ENCODE measurements around the gene GNL3. TPM values are rescaled to one million over a fixed set of nuclear protein-coding genes. Genes with fewer than 3 reads are reported as not detected.

GNL3 gene
- total RNA-seq, 1 experiment from 2014 or later, result 205 TPM

DNA sequence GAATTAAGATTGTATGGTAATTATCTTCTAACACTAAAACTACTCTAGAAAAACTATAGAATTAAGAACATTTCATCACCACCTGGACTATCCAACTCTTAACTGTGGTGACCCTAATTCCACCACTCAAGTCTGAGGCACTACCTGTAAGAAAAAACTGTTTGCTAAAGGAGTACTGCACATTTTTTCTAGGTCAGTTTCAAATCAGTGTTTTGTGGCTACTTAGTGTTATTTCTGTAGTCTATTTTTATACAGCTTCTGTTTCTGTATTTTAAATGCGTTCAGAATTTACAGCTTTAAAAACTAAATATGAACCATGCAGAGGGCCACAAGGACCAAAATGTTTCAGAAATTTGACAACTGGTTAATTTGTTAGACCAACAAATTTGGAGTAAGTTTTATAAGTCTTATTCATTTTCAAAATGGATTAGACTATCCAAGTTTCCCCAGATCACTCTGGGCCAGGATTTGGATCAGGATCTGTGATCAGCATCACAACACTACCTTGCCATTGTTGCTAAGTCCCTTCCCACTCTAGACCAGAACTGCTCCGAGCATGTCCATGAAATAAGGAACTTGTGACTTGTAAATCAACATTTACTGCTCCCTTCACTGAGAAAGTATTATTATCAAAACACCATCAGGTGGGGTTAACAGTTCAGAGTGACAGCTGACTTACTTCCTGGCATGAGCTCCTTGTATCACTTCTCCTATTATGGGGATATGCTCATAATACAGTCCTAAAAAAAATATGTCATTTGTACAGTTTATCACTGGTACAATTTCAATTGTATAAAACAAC, 11.2 kb downstream of the GNL3 start:
- ChIA-PET CTCF (no interaction called here), POLR2A (interaction anchor here (1.8 kb wide), 1 partner anchor 10 kb away, joined by 4 read pairs; no protein-coding TSS in a partner anchor), RAD21 (ENCODE audit: low non-redundant PET in 1 of 2, low total read pairs in 2 of 2, uncharacterized antibody in 2 of 2, unreplicated experiment in 2 of 2) (no interaction called here)
- H4K20me1 ChIP-seq (ENCODE audit: insufficient read depth), result peaks cover 21% of the 10 kb centered on the region; the same call in 1 of the 2 replicates
- no peak overlapping the region for H2AFZ ChIP-seq (ENCODE audit: low read depth, low read length, poor library complexity, severe bottlenecking)
- no peaks in the 10 kb centered on the region for H3K9me2 ChIP-seq (ENCODE audit: insufficient read depth)
- peaks cover 25% of the 10 kb centered on the region for H3K79me2 ChIP-seq (ENCODE audit: insufficient read depth, low read length)
- peaks cover 45 to 51% of the 10 kb centered on the region in 2 experiments for H3K36me3 ChIP-seq (ENCODE audit: control insufficient read depth in 1 of 2, insufficient read depth in 2 of 2, low read length in 2 of 2)
- H3K4me2 ChIP-seq (ENCODE audit: low read length), result no peak overlapping the region
- no peak overlapping the region for H3K4me3 ChIP-seq (replicated peaks in 1 of 2; ENCODE audit: low read depth in 1 of 2, low read length in 2 of 2)
- DNase-seq (ENCODE audit: low read depth, low spot score), result no peak
- H3K9ac ChIP-seq (ENCODE audit: low read length), result no peak overlapping the region
- H3K27ac ChIP-seq (ENCODE audit: low read depth, low read length), result no peak overlapping the region
- ATAC-seq, result no peak
- no peaks in the 10 kb centered on the region for H3K4me1 ChIP-seq (ENCODE audit: control insufficient read depth in 1 of 2, insufficient read depth in 2 of 2, low read length in 2 of 2)
- intact Hi-C loops (cut with micrococcal nuclease), result no loop called here
- TF ChIP-seq CBX3 (IDR thresholded peaks at IDR 0.05; ENCODE audit: low read depth) (no peak), POLR2A (IDR thresholded peaks at IDR 0.05; ENCODE audit: borderline replicate concordance, extremely low read depth, insufficient read depth, insufficient read length) (no peak), SP1 (IDR thresholded peaks at IDR 0.05; ENCODE audit: low read depth) (no peak), POLR2AphosphoS5 (IDR thresholded peaks at IDR 0.05; ENCODE audit: low read depth, low read length) (no peak; the same call in 1 of the 2 replicates), ZNF274 (IDR thresholded peaks at IDR 0.05; ENCODE audit: low read depth, low read length) (no peak)
- no peaks in the 10 kb centered on the region for H3K9me3 ChIP-seq (ENCODE audit: control insufficient read depth in 1 of 2, insufficient read depth in 1 of 2, low read depth in 1 of 2, low read length in 2 of 2)
- H3K27me3 ChIP-seq (ENCODE audit: insufficient read depth, low read length), result no peaks in the 10 kb centered on the region
- BruUV-seq (replicated peaks), result no TSS peak

DNA sequence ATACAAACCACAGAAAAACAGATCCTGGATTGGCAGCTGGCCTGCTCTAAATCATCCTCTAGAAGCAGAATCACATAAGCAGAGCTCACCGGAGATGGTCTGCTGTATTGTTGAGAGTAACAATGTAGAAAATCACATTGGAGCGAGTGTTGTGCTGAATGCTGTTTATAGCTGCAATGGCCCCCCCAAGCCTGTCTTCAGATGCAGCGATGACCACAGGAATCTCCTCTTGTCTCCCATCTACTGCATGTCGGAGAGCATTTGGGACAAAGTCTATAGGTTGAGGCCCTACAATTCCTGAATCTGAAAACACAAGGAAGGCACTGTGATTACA, 11.8 kb downstream of the GNL3 start:
- Histone ChIP-seq H3K9me2 (ENCODE audit: insufficient read depth) (no peaks in the 10 kb centered on the region), H3K27ac (ENCODE audit: low read depth, low read length) (no peak overlapping the region), H4K20me1 (ENCODE audit: insufficient read depth) (peaks cover 19% of the 10 kb centered on the region; the same call in 1 of the 2 replicates), H3K36me3 (ENCODE audit: control insufficient read depth in 1 of 2, insufficient read depth in 2 of 2, low read length in 2 of 2) (peaks cover 40 to 46% of the 10 kb centered on the region in 2 experiments), H2AFZ (ENCODE audit: low read depth, low read length, poor library complexity, severe bottlenecking) (no peak overlapping the region), H3K9ac (ENCODE audit: low read length) (no peak overlapping the region), H3K4me1 (ENCODE audit: control insufficient read depth in 1 of 2, insufficient read depth in 2 of 2, low read length in 2 of 2) (no peaks in the 10 kb centered on the region), H3K79me2 (ENCODE audit: insufficient read depth, low read length) (peaks cover 25% of the 10 kb centered on the region), H3K4me3 (replicated peaks in 1 of 2; ENCODE audit: low read depth in 1 of 2, low read length in 2 of 2) (no peak overlapping the region), H3K4me2 (ENCODE audit: low read length) (no peak overlapping the region), H3K27me3 (ENCODE audit: insufficient read depth, low read length) (no peaks in the 10 kb centered on the region), H3K9me3 (ENCODE audit: control insufficient read depth in 1 of 2, insufficient read depth in 1 of 2, low read depth in 1 of 2, low read length in 2 of 2) (no peaks in the 10 kb centered on the region)
- ATAC-seq (no peak), DNase-seq (ENCODE audit: low read depth, low spot score) (no peak)
- BruUV-seq (replicated peaks), result no TSS peak
- ChIA-PET POLR2A (interaction anchor here (1.8 kb wide), 1 partner anchor 11 kb away, joined by 4 read pairs; no protein-coding TSS in a partner anchor), CTCF (no interaction called here), RAD21 (ENCODE audit: low non-redundant PET in 1 of 2, low total read pairs in 2 of 2, uncharacterized antibody in 2 of 2, unreplicated experiment in 2 of 2) (no interaction called here)
- TF ChIP-seq POLR2A (IDR thresholded peaks at IDR 0.05; ENCODE audit: borderline replicate concordance, extremely low read depth, insufficient read depth, insufficient read length) (no peak), SP1 (IDR thresholded peaks at IDR 0.05; ENCODE audit: low read depth) (no peak), ZFX (IDR thresholded peaks at IDR 0.05) (no peak), ZNF274 (IDR thresholded peaks at IDR 0.05; ENCODE audit: low read depth, low read length) (no peak), TCF7L2 (IDR thresholded peaks at IDR 0.05; ENCODE audit: borderline replicate concordance, extremely low read depth, insufficient read depth, insufficient read length) (no peak), CEBPB (IDR thresholded peaks at IDR 0.05; ENCODE audit: low read depth) (no peak), EZH2 (IDR thresholded peaks at IDR 0.05) (no peak), RAD21 (IDR thresholded peaks at IDR 0.05; ENCODE audit: low read depth) (no peak)
- TF ChIP-seq, protein P1, sequence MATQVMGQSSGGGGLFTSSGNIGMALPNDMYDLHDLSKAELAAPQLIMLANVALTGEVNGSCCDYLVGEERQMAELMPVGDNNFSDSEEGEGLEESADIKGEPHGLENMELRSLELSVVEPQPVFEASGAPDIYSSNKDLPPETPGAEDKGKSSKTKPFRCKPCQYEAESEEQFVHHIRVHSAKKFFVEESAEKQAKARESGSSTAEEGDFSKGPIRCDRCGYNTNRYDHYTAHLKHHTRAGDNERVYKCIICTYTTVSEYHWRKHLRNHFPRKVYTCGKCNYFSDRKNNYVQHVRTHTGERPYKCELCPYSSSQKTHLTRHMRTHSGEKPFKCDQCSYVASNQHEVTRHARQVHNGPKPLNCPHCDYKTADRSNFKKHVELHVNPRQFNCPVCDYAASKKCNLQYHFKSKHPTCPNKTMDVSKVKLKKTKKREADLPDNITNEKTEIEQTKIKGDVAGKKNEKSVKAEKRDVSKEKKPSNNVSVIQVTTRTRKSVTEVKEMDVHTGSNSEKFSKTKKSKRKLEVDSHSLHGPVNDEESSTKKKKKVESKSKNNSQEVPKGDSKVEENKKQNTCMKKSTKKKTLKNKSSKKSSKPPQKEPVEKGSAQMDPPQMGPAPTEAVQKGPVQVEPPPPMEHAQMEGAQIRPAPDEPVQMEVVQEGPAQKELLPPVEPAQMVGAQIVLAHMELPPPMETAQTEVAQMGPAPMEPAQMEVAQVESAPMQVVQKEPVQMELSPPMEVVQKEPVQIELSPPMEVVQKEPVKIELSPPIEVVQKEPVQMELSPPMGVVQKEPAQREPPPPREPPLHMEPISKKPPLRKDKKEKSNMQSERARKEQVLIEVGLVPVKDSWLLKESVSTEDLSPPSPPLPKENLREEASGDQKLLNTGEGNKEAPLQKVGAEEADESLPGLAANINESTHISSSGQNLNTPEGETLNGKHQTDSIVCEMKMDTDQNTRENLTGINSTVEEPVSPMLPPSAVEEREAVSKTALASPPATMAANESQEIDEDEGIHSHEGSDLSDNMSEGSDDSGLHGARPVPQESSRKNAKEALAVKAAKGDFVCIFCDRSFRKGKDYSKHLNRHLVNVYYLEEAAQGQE (IDR thresholded peaks at IDR 0.05; ENCODE audit: low read depth), result no peak
- TF ChIP-seq, protein P2, sequence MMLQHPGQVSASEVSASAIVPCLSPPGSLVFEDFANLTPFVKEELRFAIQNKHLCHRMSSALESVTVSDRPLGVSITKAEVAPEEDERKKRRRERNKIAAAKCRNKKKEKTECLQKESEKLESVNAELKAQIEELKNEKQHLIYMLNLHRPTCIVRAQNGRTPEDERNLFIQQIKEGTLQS (IDR thresholded peaks at IDR 0.05), result no peak
- intact Hi-C loops (cut with micrococcal nuclease), result no loop called here

Data from HCT116 (cell line).